Type B pancreatic cell (in vitro differentiated cells): ENCODE measurements around the gene IPO4. TPM values are rescaled to one million over a fixed set of nuclear protein-coding genes. Genes with fewer than 3 reads are reported as not detected.
A peak's percentile ranks its signal among the peaks of the same experiment; 100 is the strongest.

Experiments
- DNase-seq: peaks from one replicate; pipeline ENCODE4 v3.0.0; 2021; ENCODE audit warnings: mixed read lengths; ENCODE audit not compliant: unreplicated experiment; ENCODE audit errors: extremely low spot score
- H3K27ac Mint-ChIP-seq: 2 replicates; pipeline ENCODE4 v1.8.0; 2021; ENCODE audit warnings: mild to moderate bottlenecking, mixed read lengths
- H3K27me3 Mint-ChIP-seq: 2 replicates; pipeline ENCODE4 v1.8.0; 2021; ENCODE audit warnings: mixed read lengths
- H3K36me3 Mint-ChIP-seq: 2 replicates; pipeline ENCODE4 v1.8.0; 2021; ENCODE audit warnings: mixed read lengths
- H3K4me1 Mint-ChIP-seq: one replicate; pipeline ENCODE4 v1.8.0; 2021; ENCODE audit warnings: mixed read lengths; ENCODE audit not compliant: unreplicated experiment
- H3K4me3 Mint-ChIP-seq: 2 replicates; pipeline ENCODE4 v1.8.0; 2021; ENCODE audit warnings: mild to moderate bottlenecking, mixed read lengths
- H3K9me3 Mint-ChIP-seq: 2 replicates; pipeline ENCODE4 v1.8.0; 2021; ENCODE audit warnings: mixed read lengths
- CTCF ChIP-seq: fragments of 200-600 bp; sonication (generic); conservative IDR thresholded peaks from 2 replicates; pipeline ENCODE4 v1.5.0; 2021; ENCODE audit warnings: antibody characterized with exemption, mild to moderate bottlenecking
- total RNA-seq: library from RNA; stranded (reverse); gene quantifications from 2 replicates; pipeline ENCODE4 v1.2.1, GENCODE V29; 2021; ENCODE audit warnings: low replicate concordance

IPO4 gene
- total RNA-seq, 1 donor from 2014 or later, result 67.1 TPM

GRCh38 chr14:24137529-24138395, 50.9 kb downstream of the IPO4 start:
- Mint-ChIP-seq H3K27ac (no peak overlapping the region), H3K4me3 (peak overlapping the region; percentile 89), H3K36me3 (peaks cover 20% of the 10 kb centered on the region), H3K4me1 (peaks cover 34% of the 10 kb centered on the region), H3K9me3 (no peaks in the 10 kb centered on the region), H3K27me3 (no peaks in the 10 kb centered on the region)
- no peak for DNase-seq
- no peak for TF ChIP-seq CTCF

GRCh38 chr14:24136684-24137528, 51.7 kb downstream of the IPO4 start:
- H3K9me3 Mint-ChIP-seq, result no peaks in the 10 kb centered on the region
- peaks cover 31% of the 10 kb centered on the region for H3K4me1 Mint-ChIP-seq
- DNase-seq, result no peak
- TF ChIP-seq CTCF, result no peak
- H3K27me3 Mint-ChIP-seq, result no peaks in the 10 kb centered on the region
- peak overlapping the region; percentile 77 for H3K27ac Mint-ChIP-seq
- H3K4me3 Mint-ChIP-seq, result peak overlapping the region; percentile 89
- H3K36me3 Mint-ChIP-seq, result peaks cover 20% of the 10 kb centered on the region

GRCh38 chr14:24135834-24136683, 52.6 kb downstream of the IPO4 start, which contains the start of gene PSME1:
TSS of gene PSME1 (plus strand) at chr14:24136194. CDS start at chr14:24136263, 69 bp downstream.
- H3K27me3 Mint-ChIP-seq, result no peaks in the 10 kb centered on the region
- H3K27ac Mint-ChIP-seq, result peak within 1 kb of the TSS; percentile 87
- no peak for TF ChIP-seq CTCF
- H3K4me3 Mint-ChIP-seq, result peak within 1 kb of the TSS; percentile 94
- DNase-seq, result peak; percentile 91
- peaks cover 29% of the 10 kb centered on the region for H3K4me1 Mint-ChIP-seq
- no peaks in the 10 kb centered on the region for H3K9me3 Mint-ChIP-seq
- peaks cover 20% of the 10 kb centered on the region for H3K36me3 Mint-ChIP-seq

GRCh38 chr14:24135584-24135833, 53.1 kb downstream of the IPO4 start:
- H3K27ac Mint-ChIP-seq, result peak overlapping the region; percentile 87
- H3K36me3 Mint-ChIP-seq, result peaks cover 20% of the 10 kb centered on the region
- H3K27me3 Mint-ChIP-seq, result no peaks in the 10 kb centered on the region
- peaks cover 29% of the 10 kb centered on the region for H3K4me1 Mint-ChIP-seq
- no peaks in the 10 kb centered on the region for H3K9me3 Mint-ChIP-seq
- no peak for DNase-seq
- no peak for TF ChIP-seq CTCF
- H3K4me3 Mint-ChIP-seq, result peak overlapping the region; percentile 94

- TF ChIP-seq CTCF, result peak; percentile 50
- peaks cover 18% of the 10 kb centered on the region for H3K4me1 Mint-ChIP-seq
- H3K9me3 Mint-ChIP-seq, result no peaks in the 10 kb centered on the region
- no peak for DNase-seq
- H3K27ac Mint-ChIP-seq, result no peak overlapping the region
- H3K4me3 Mint-ChIP-seq, result no peak overlapping the region
- H3K27me3 Mint-ChIP-seq, result no peaks in the 10 kb centered on the region
- peaks cover 8% of the 10 kb centered on the region for H3K36me3 Mint-ChIP-seq
Observed at GRCh38 chr14:24133735-24134134, 54.9 kb downstream of the IPO4 start.
